ENCODE measurements around the gene ARF3. TPM values are rescaled to one million over a fixed set of nuclear protein-coding genes. Genes with fewer than 3 reads are reported as not detected.
A peak's percentile ranks its signal among the peaks of the same experiment; 100 is the strongest.

The ARF3 gene
- total RNA-seq, result 100 to 1,000 TPM; 127 to 130 TPM
- long read RNA-seq, donor 1, full-length matches to known transcripts, result 10 of 24 reads
- long read RNA-seq, donor 1, partial matches to known transcripts, result 1 of 24 reads
- long read RNA-seq, donor 1, other reads (novel, unspliced or antisense), result 13 of 24 reads
- long read RNA-seq, donor 2, full-length matches to known transcripts, result 50 of 88 reads
- long read RNA-seq, donor 2, partial matches to known transcripts, result 0 of 88 reads
- long read RNA-seq, donor 2, other reads (novel, unspliced or antisense), result 38 of 88 reads

DNA sequence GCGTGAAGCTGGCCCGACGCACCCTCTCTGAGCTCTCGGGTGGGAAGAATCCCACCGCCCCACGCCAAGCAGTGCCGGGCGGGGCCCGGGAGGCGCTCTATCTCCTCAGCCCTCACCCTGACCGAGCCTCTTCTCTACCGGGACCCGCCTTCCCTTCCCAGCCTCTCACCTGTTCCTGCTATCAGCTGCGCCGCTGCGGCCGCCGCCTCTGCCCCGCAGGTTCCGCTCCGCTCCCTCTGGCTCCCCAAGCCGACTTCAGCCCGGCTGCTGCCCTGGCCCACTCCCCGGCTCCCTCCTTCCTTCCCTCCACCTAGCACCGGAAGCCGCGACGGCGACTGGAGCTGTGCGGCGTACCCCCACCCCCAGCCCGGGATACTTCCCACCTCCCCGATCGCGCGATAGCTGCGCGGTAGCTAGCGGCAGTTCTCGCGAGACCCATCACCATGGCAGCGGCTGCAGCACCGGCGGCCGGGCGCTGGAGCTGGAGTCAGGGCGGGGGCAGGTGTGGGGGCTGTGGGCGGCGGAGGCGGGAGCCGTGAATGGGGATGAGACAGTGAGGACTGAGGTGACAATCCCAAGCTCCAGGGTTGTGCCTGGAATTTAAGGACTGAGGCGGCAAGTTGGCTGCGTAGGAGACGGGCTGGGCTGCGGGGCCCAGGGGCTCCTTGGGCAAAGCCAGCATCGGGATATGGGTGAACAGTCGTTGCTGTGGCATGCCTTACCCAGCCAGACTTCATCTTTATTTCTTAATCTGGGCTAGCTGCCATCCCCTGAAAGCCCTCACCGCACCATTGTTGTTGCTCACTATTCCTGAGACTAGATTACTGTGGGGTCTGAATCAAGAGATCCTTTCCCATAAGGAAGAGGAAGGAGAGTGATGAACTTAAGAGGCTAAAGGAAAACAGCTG is at the start of gene ARF3:
Gene ARF3, minus strand, starts transcription at position 347 of the 908 bp plus-strand sequence. CDS start 16,392 bp downstream, outside the sequence.
- intact Hi-C loops (cut with DNase I), result no loop called here
- peak; percentile 98 for DNase-seq (ENCODE audit: low spot score)

DNA sequence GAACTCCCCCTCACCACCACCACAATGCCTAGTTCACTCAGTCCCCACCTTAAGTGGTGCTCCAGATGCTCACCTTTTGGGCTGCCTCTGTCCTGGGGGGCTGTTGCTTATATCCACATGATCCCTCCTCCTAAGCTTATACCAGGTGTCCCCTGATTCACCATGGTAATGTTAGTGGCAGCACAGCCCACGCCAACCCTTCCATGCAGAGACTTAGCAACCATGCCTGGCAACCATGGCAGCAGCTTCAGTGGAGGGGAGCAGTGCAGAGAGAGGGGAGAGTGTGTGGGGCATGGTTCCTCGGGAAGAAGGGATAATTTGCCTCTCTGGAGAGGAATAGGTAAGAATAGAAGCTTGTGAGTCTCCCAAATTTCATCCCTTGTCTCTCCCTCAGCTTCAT is 43.1 kb upstream of the ARF3 start:
- intact Hi-C loops (cut with DNase I), result no loop called here
- DNase-seq (ENCODE audit: low spot score), result no peak

DNA sequence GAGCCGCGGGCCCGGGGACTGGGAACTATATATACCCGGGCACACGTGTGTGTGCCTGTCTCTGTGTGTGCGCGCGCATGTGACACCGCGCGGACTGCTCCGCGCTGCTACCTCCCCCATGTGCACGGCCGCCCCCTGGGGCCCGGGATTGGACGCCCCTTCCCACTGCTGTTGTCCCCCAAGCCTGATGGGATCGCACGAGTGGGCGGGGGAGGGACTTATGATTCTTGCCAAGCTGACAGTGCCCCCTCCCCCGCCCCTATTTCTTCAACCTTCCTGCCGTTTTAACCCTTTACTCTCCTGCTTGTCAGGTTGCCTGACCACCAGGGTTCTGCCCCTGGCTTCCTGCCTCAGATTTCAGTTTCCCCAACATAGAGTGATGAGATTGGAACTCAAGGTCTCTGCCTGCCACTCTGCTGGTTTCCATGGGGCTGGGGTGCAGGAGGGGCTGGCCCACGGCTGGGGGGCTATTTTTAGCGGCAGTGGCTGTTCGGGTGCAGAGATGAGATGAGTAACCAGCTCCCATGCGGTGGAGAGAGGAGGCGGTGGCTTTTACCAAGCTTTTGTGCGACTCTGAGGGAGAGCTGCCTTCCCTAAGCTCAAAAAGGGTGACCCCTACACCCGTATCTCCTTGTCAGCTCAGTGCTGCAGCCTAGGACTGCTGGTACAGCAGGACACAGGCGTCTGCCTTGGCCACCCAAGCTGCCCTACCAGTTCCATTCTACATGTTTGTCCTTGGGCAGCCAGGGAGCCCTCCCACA is 42.3 kb upstream of the ARF3 start, which contains the start of gene DDN:
Gene DDN, minus strand, starts transcription at position 5 of the 761 bp plus-strand sequence. CDS start 88 bp downstream, outside the sequence.
- no peak for DNase-seq (ENCODE audit: low spot score)
- intact Hi-C loops (cut with DNase I), result no loop called here

DNA sequence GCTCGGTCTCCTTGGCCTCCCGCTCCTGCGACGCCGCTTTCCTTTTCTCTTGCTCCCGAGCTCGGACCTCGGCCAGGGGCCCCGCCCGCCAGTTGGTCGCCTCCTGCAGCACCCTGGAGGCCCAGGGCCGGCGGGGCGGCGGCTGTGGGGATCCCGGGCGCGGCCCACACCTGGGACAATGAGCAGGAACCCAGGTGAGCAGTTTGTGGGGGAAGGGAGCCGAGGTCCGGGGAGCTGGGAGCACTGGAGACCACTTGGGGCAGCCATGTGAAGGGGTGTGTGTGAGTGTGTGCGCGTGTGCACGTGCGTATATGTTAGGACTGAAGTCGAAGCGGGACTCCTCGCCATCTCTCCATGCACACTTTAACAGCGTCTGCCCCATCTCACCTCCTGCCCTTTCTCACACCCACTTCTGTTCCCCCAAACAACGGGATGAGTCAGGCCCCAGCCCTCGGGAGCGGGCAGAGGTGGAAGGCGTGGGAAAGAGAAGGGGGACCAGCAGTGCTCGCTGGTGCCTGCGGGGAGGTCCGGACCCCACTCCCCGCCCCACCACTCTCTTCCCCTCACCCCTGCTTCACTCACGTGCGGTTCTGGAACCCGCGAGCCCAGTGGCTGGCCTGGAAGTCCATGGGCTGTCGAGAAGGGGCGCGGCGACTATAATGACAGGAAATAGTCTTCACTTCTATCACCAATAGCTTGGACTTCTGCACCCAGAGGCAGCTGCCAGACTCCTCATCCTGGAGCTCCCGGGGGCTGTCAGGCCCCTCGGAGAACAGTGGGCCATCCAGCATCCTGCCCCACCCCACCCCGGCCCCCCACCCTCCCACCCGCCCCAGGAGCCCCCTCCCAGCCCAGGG is 41.4 kb upstream of the ARF3 start:
- intact Hi-C loops (cut with DNase I), result no loop called here

DNA sequence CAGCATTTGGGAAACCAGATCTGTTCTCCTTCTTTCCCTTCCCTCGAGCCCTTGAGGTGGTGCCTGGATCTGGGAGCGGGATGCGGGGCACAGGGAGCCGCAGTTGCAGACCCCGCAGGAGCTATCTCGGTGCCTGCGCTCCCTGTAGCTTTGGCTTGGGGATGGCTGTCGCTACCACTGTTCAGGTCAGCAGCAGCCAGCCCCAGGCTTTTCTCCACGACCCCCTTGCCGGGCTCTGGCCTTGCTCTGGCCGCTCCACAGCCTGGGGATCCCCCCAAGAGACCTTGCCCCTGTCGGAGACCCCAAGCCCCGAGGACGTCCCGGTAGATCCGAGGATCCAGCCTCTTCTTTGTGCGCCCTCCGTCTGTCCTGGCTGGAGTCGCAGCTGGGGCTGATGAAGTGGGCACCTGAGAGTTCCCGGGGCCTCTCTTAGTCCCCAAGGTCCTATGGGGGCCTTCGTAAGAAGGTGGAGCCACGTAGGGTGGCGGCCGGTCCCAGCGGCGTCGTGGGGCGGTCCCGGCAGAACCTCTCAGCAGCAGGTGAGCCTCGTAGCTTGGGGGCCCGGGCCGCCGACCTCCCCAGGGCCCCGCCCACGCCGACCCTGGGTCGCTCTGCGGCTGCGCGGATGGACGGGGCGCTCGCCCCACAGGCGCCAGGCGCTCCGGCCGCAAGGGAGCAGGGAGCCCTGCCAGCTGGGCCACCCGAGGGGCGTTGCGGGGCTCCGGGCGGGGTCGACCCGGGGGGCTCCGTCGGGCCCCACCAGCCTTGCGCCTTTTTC is 40.6 kb upstream of the ARF3 start:
- no peak for DNase-seq (ENCODE audit: low spot score)
- intact Hi-C loops (cut with DNase I), result no loop called here

More for the DNA sequence above, 41.4 kb upstream of the ARF3 start:
- DNase-seq (ENCODE audit: low spot score), result no peak

DNA sequence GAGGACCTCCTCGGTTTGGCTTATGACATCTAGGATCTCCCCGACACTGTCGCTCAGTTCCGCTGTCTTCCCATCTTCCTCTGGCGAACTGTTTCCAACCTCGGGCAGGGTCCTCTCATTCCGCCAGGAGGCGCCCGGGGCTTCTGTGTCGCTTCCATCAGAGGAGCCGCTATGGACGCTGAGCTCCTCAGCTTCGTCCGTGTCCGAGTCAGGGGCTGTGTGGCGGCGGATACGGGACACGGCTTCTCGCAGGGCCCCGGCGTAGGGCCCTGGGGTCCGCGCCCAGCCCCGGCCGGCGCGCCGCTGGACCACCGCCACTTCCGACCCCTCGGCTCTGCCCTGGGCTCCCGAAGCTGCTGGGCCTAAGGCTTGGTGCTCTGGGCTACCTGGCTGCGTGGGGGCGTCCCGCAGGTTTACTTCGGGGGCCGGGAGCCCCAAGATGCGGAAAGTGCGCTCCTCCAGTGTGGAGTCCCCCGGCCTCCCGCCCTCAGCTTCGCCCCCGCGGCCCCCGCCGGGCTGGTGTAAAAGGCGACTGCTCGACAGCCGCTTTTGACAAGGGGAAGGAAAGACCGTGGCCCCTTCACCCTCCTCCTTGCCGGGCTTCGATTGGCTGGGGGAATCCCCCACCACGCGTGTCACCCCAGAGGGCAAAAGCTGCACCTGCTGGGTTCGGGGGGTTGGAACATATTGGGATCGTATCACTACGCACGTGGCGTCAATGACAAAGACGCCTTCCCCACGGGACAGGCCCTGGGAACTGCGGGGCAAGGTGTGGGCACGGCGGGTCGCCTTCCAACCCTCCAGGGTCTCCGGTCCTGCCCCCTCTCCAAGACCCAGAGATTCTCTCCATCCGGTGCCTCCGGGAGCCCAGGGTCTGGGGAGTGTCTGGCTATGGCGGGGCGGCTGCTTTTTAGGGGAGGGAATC is 39.8 kb upstream of the ARF3 start:
- DNase-seq (ENCODE audit: low spot score), result peak; percentile 95
- intact Hi-C loops (cut with DNase I), result no loop called here

DNA sequence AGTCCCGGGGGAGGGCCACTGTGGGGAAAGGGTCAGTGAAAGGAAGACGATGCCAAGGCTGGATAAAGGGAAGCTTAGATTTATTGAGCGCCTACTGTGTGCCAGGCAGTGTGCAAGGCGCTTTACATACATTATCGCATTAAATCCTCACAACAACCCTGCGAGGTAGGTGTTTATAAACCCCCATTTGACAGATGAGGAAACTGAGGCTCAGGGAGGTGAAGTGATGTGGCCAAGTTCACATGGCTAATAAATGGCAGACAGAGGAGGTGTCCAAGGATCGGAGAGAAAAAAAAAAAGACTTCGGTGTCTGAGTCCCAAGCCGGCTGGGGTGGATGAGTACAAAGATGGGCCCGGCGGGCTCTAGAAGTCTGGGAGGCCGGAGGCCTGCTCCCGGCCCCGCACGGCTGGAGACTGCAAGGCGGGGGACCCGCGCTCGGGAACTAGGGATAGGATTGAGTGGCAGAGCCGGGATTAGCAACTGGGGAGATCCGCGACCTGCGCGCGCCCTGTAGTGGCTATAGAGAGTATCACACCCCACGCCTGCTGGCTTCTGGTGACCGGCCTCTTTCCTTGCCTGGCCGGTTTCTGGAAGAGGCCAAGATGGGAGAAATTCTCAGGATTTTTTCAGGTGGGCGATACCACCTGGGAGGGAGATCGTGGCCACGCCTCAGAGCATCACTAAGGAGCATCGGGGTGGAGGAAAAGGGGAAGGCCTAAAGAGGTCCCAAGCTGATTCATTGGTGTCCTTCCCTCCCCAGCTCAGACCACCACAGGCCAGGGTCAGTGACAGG is 38.0 kb upstream of the ARF3 start:
- peak; percentile 93 for DNase-seq (ENCODE audit: low spot score)
- intact Hi-C loops (cut with DNase I), result no loop called here

DNA sequence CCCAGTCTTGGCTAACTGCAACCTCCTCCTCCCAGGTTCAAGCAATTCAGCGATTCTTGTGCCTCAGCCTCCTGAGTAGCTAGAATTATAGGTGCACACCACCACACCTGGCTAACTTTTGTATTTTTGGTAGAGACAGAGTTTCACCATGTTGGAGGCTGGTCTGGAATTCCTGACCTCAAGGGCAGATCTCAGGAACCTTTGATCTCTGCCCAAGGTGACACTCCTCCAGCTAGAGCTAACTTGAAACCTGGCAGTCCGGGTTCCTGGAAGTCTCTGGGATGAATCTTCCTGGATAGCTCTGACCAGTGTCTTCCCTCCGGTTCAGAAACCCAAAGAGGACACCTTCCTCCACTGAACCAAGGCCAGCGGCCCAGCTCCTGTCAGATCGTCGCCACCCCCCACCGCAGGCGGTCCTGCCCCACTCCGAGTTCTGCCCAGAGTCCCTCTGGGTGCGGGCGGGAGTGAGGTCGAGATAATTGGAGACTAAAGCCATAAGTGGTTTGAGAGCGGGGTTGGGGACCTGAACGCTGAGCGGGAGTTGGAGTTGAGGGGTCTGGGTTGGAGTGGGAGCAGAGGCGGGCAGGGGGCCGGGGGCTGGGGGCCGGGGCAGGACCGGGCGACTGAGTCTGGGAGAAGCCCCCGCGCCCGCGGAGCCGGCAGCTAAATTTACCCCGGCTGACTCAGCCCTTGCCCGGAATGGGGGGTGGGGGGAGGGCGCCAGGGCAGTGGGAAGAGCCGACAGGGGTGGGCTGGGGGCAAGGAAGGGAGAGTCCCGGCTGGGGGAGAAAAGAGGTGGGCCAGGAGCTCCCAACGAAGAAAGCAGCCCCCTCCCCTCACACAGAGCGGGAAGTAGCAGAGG is 37.2 kb upstream of the ARF3 start:
- no peak for DNase-seq (ENCODE audit: low spot score)
- intact Hi-C loops (cut with DNase I), result no loop called here

DNA sequence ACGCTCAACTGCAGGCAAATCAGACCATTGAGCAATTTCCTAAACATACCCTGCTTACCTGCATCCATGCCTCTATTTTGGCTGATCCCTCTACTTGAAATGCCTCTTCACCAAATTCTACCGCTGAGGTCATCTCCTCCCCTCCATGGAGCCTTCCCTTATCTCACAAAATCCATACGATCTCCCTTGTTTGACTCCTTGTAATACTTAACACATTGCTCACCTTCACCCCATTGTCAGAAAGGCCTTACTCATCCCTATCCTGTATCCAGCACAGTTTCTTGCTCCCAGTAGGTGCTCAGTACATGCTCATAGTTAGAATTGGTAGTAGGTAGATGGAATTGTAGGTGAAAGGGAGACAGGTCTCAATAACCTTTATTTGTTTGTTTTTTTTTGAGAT is 36.5 kb upstream of the ARF3 start:
- DNase-seq (ENCODE audit: low spot score), result no peak
- intact Hi-C loops (cut with DNase I), result no loop called here

DNA sequence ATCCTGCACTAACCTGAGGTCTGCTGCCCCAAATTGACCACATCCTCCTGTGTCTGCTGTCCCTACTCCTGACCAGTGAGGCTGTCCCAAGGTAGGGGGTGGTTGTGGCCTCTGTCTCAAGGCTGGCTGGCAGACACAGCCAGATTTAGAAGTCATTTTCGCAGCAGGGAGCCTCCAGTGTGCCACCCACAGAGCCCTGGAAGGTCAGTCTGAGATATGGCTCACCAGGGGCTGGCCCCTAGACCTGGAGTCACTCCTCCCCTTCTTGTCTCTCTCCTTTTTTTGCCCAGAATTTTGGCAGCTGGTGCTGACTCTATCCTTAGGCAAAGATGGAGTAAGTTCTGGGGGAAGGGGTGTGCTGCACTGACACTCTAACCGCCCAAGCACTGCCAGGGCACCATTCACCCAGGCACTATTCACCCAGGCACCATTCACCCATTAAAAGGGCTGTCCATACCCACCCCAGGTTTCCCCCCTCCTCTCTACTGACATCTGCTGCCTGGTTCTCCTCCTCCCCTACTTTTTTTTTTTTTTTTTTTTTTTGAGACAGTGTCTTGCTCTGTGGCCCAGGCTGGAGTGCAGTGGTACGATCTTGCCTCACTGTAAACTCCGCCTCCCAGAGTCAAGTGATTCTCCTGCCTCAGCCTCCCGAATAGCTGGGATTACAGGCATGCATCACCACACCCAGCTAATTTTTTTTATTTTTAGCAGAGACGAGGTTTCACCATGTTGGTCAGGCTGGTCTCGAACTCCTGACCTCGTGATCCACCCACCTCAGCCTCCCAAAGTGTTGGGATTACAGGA is 34.2 kb upstream of the ARF3 start:
- DNase-seq (ENCODE audit: low spot score), result peak; percentile 34
- intact Hi-C loops (cut with DNase I), result no loop called here

DNA sequence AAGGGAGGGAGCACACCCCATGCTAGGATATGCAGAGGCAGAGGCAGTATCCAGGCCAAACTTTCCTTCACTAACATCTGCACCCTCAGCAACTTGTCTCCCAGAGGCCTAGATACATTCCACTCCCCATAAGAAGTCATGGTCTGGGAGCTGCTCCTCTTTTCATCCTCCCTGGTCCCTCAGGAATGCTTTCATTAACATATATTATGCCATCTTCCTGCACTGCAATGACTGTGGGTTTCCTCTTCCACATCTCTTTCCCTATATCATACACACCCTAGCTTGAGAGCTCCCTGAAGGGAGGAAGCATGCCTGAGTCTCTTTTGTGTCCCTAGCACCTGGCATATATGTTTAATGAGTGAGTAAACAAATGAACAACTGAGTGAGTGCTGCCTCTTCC is 33.3 kb upstream of the ARF3 start:
- intact Hi-C loops (cut with DNase I), result no loop called here
- DNase-seq (ENCODE audit: low spot score), result no peak

DNA sequence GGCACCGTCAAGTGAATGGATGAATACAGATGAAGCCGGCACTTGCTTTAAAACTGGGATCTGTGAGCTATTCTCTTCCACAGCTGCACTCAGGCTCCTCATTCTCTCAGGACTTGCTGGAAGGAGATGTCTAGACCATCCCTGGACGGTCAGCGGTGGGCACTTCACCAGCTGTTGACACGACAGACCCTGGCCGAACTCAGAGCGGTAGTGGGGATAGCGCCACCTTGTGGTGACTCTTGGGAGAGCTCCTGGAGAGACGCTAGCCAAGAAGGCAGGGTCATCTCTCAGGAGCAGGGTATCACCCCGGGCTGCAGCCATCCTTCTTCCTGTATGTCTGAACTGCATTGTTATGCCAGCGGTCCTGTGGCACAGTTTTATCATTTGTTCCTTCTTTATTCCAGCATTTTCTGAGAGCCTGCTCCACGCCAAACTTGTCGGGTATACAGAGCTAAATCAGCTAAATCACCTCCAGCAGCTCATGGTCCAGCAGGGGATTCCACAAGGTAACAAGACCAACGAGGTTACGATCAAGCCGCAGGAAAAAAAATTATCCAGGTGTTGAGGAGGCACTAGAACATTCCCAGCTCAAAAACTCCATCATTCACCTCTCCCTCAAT is 30.9 kb upstream of the ARF3 start:
- peak; percentile 89 for DNase-seq (ENCODE audit: low spot score)
- intact Hi-C loops (cut with DNase I), result no loop called here

DNA sequence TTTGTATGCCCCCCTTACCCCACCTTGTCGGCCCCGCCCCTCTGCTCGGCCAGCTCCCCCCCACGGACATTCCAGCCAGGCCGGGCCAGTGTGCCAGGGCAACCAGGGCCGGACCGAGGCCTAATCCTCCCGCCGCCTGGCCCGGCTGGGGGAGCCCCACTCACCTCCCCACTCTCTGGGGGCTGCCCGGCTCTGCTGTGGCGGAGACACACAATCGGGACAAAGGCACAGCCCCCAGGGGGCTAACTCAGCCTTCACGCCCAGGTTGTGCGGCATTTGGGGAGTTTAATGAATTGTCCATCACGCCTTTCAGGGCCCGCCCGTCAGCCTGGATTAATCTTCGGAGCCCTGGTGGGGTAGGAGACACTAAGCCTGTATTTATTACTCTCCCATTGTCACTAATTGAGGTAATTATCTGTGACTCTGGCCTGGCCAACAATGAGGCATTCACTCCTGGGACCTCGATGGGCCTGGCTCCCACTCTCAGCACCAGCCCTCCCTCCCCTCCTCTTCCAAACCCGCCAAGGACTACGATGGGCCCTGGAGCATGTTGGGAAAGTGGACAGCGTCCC is 29.5 kb upstream of the ARF3 start:
- DNase-seq (ENCODE audit: low spot score), result peak; percentile 76
- intact Hi-C loops (cut with DNase I), result no loop called here

DNA sequence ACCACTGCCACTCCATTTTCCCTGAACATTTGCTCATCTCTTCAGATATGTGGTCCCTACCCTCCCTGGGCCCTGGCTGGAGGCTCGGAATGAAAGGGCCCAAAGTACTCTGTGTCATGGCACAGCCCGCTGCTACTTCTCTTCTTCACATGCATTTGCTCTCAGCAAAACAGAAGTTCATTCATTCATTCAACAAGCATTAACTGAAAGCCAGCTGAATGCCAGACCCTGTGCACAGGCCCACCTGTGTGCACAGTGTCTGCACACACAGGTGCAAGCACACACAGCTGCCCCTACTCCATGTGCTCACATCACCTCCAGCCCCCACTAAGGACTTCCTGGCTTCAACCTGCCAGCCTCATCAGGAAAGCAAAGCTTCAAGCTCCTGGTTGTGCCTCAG is 28.6 kb upstream of the ARF3 start:
- intact Hi-C loops (cut with DNase I), result no loop called here
- DNase-seq (ENCODE audit: low spot score), result peak; percentile 57

Measured in posterior vena cava (tissue), 2 donors.